Right ventricle myocardium inferior (tissue), 1 donor: Measurements from ENCODE around the gene QSER1. TPM values are rescaled to one million over a fixed set of nuclear protein-coding genes. Genes with fewer than 3 reads are reported as not detected.
"Not testable (repeated sequence)": the region's sequence is repeated elsewhere in the genome, so short reads cannot be mapped to it uniquely, and the experiment has no call there.

Experiments
- ATAC-seq: fragments of 200-7000 bp; cut with Tn5 transposase; one replicate; pipeline ENCODE4 v1.9.1; 2020; ENCODE audit warnings: mild to moderate bottlenecking, moderate library complexity
- DNase-seq: peaks from one replicate; pipeline ENCODE4 v3.0.0; 2021; ENCODE audit errors: missing footprints
- intact Hi-C: fragments of 100-400 bp; cut with DNase I; formaldehyde crosslinking; loops from one replicate; pipeline ENCODE4 v1.11.0; 2022
- total RNA-seq: library from RNA; stranded (reverse); fragmentation: NEBNext Ultra II Directional; extraction: Animal tissue kit (Norgen Biotek cat#: 25700); gene quantifications from one replicate; pipeline ENCODE4 v1.2.1, GENCODE V29; 2021
- donor health status: DM: no; HTN: yes; CAD: no; lungs with severe emphysema.

The QSER1 gene
- total RNA-seq, 1 donor from 2014 or later, result 14.9 TPM

DNA sequence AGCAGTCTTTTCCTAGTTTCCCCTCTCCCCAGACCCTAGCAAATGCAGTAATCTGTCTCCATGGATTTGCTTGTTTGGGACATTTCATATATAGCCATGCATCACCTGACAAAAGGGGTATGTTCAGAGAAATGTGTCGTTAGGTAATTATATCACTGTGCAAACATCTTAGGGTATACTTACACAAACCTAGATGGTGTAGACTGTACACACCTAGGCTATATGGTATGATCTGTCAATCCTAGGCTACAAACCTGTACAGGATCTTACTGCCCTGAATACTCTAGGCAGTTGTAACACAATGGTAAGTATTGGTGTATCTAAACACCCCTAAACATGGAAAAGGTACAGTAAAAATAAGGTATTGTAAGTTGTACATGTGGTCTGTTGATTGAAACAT, 23.8 kb downstream of the QSER1 start:
- intact Hi-C loops, result no loop called here
- ATAC-seq, result no peak
- no peak for DNase-seq

- peak; percentile 58 for DNase-seq
- ATAC-seq, result no peak
- intact Hi-C loops, result no loop called here
These were observed 24.4 kb downstream of the QSER1 start for GRCh38 chr11:32916994-32917393.

GRCh38 chr11:32918427-32918826, 25.8 kb downstream of the QSER1 start:
- ATAC-seq, result no peak
- intact Hi-C loops, result no loop called here

DNA sequence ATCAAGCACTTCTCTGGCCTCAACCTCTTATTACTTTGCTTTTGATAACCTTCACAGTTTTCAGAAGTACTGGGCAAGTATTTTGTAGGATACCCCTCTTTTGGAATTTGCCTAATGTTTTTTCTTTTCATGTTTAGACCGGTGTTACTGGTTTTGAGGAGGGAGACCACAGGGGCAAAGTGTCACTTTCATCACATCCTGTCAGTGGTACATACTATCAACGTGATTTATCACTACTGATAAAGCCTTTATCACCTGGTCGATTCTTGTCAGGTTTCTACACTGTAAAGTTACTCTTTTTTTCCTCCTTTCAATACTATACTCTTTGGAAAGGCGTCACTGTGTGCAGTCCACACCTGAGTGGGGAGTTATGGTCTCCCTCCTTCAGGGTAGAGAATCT, 26.7 kb downstream of the QSER1 start:
- no peak for DNase-seq
- no peak for ATAC-seq
- intact Hi-C loops, result no loop called here

More at GRCh38 chr11:32918427-32918826, 25.8 kb downstream of the QSER1 start:
- no peak for DNase-seq

GRCh38 chr11:32920570-32920969, 28.0 kb downstream of the QSER1 start:
- intact Hi-C loops, result no loop called here
- no peak for DNase-seq
- ATAC-seq, result no peak

- DNase-seq (no peak), ATAC-seq (no peak)
- intact Hi-C loops, result no loop called here
These were observed 28.6 kb downstream of the QSER1 start for GRCh38 chr11:32921204-32921603.

- no peak for ATAC-seq
These were observed 39.0 kb downstream of the QSER1 start for GRCh38 chr11:32931606-32932005.

DNA sequence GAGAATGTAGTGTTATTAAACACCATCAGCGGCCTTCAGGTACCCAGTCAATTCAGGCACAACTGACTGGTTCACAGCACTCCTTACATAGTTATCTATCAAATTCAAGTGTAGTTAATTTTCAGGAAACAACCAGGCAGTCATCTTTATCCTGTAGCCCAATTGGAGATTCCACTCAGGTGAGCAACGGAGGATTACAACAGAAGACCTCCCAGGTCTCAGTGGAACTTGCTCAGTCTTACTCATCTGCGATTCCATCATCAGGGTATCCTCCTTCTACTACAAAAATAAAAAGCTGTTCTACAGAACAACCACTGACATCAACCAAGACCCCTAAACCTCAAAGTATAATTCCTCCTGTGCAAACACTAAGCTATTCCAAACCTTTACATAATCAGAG, 39.6 kb downstream of the QSER1 start:
- no peak for ATAC-seq
- DNase-seq, result no peak
- intact Hi-C loops, result no loop called here

More at GRCh38 chr11:32931606-32932005, 39.0 kb downstream of the QSER1 start:
- intact Hi-C loops, result no loop called here
- DNase-seq, result no peak

DNA sequence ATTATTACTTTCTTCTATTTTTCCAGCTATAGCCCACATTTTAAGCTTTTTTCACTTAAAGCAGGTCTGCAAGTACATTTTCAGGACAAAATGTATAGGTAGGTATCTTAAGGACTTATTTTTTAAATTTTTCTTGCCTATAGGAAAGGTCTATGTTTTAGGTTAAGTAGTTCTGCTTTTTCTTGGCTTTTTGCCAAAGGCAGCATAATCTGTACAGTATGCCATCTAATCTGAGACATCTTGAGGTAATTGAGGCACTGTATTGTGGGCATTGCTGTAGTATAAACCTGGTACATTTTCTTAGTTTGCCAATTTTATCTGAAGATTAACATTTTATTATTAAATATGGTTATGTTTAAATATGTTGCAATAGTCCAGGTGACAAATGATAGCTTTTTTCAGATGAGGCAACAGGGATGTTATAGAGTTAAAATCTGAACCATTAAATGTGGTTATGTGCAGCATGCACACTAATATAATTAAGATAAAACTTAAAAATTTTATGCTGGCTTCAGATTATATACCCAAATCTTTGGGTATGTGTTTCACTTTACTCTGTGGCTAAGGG, 42.9 kb downstream of the QSER1 start:
- DNase-seq (no peak), ATAC-seq (no peak)
- intact Hi-C loops, result no loop called here

- intact Hi-C loops, DNase-seq, ATAC-seq: not testable (repeated sequence)
These were observed 43.6 kb downstream of the QSER1 start for GRCh38 chr11:32936178-32936577.

DNA sequence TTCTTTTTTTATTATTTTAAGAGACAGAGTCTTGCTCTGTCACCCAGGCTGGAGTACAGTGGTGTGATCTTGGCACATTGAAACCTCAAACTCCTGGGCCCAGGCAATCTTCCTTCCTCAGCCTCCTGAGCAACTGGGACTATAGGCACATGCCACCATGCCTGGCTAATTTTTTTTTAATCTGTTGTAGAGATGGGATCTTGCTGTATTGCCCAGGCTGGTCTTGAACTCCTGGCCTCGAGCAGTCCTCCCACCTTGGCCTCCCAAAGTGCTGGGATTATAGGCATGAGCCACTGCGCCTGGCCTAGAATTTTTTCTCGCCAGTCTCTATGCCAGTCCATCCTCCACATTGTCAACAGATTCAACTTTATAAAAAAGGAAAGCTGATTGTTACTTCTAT, 44.7 kb downstream of the QSER1 start:
- intact Hi-C loops, DNase-seq, ATAC-seq: not testable (repeated sequence)

DNA sequence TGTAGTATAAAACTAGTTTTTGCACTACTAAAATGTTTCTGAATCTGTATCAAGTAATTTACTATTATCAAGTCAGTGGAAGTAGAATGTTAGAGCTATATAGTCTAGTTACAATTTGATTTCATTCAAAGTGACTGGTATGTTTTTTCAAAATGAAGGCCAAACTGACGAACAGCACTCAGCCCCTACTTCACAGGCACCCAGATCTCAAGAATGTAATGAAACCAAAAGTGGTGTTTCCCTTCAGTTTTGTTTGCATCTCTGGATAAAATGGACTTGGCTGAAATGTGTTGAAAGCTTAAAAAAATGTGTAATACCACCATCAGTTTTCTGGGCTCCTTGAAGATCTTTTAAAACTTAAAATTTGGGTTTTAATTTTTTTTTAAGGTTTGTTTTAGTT, 46.4 kb downstream of the QSER1 start:
- intact Hi-C loops, result no loop called here
- no peak for ATAC-seq

GRCh38 chr11:32939866-32940265, 47.3 kb downstream of the QSER1 start:
- intact Hi-C loops, result no loop called here
- DNase-seq (no peak), ATAC-seq (no peak)

More for the DNA sequence above, 46.4 kb downstream of the QSER1 start:
- no peak for DNase-seq

- intact Hi-C loops, result no loop called here
- ATAC-seq, result no peak
- no peak for DNase-seq
These were observed 48.3 kb downstream of the QSER1 start for GRCh38 chr11:32940865-32941264.

- DNase-seq (no peak), ATAC-seq (no peak)
- intact Hi-C loops, result no loop called here
These were observed 55.4 kb downstream of the QSER1 start for GRCh38 chr11:32947978-32948377.

DNA sequence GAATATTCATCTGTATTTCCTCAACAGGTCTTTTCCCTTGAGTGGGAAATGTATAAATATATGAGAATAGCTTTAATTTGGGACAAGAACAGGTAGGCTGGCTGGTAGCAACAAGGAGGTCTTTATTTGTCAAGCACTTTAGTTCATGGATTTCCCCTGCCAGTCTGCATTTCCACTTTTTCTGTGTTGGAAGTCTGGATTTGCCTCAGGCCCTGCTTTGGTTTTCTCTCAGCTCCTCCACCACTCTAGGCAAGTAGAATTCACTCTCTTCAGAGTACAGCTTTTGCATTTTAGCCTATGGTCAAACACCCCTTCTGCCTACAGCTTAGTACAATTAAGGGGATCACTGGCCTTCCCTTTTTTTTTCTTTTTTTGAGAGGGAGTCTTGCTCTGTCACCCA, 57.1 kb downstream of the QSER1 start:
- intact Hi-C loops, result no loop called here
- ATAC-seq, result no peak
- no peak for DNase-seq

- intact Hi-C loops, result no loop called here
- ATAC-seq (no peak), DNase-seq (no peak)
These were observed 59.8 kb downstream of the QSER1 start for GRCh38 chr11:32952421-32952820.

DNA sequence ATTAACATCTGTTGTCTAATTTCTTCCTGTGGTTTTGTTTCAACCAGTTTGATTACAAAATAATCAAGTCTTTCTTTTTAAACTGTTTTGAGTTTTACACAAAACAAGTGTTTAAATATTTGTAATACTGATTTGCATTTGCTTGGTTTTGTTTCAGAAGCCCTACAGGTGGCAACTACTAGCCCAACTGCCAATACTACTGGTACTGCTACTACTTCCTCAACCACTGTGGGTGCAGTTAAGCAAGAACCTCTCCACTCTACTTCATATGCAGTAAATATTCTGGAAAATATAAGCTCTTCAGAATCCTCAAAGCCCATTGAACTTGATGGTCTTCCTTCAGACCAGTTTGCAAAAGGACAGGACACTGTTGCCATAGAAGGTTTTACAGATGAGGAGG, 61.1 kb downstream of the QSER1 start:
- DNase-seq (no peak), ATAC-seq (no peak)
- intact Hi-C loops, result no loop called here

DNA sequence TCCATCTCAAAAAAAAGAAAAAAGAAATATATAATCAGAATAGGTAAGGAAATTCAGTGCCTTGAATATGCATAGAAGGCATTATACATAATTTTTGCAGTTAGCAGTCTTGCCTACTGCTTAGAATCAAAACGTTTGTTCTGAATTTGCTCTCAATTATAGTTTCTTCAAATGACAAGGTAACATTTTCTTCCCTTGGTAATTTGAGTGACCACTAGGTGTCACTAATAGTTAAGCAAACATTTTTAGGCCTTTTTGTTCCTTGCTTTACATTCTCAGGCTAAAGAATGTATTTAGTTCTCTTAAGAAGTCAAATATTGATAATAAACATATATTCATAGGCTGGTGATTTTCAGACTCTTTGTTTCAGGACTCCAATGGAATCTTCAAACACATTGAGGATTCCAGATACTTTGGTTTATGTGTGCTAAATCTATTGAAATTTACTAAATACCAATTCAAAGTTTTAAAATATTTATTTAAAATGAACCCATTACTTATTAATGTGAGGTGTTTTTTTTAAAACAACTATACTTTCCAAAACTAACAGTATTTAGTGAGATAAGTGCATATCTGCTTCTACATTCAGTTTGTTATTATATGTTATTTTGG, 68.0 kb downstream of the QSER1 start:
- intact Hi-C loops, result no loop called here
- ATAC-seq (no peak), DNase-seq (no peak)

GRCh38 chr11:32962016-32962415, 69.4 kb downstream of the QSER1 start:
- ATAC-seq, result no peak
- intact Hi-C loops, result loop anchor here (2.0 kb wide), 1 partner anchor 103 kb away; no protein-coding TSS in a partner anchor

GRCh38 chr11:32963721-32964120, 71.1 kb downstream of the QSER1 start:
- ATAC-seq (no peak), DNase-seq (no peak)
- intact Hi-C loops, result loop anchor here (2.0 kb wide), 1 partner anchor 101 kb away; no protein-coding TSS in a partner anchor

More at GRCh38 chr11:32962016-32962415, 69.4 kb downstream of the QSER1 start:
- no peak for DNase-seq
